HK-2 (cell line): ENCODE results near the gene PARVG.
"Not testable (repeated sequence)": the region's sequence is repeated elsewhere in the genome, so short reads cannot be mapped to it uniquely, and the experiment has no call there.

ENCODE experiments used
- DNase-seq: peaks from one replicate; pipeline ENCODE4 v3.0.0-alpha.2; 2018; ENCODE audit not compliant: unreplicated experiment

Gene PARVG

GRCh38 chr22:44211946-44212930, 31.5 kb downstream of the PARVG start:
- no peak for DNase-seq

GRCh38 chr22:44212936-44213335, 32.2 kb downstream of the PARVG start:
- no peak for DNase-seq

- no peak for DNase-seq
Measured at GRCh38 chr22:44213489-44214043, 32.8 kb downstream of the PARVG start.

- no peak for DNase-seq
Measured at GRCh38 chr22:44214187-44214586, 33.5 kb downstream of the PARVG start.

- DNase-seq, result no peak
Measured at GRCh38 chr22:44214764-44215163, 34.0 kb downstream of the PARVG start.

- no peak for DNase-seq
Measured at GRCh38 chr22:44215287-44215686, 34.6 kb downstream of the PARVG start.

- no peak for DNase-seq
Measured at GRCh38 chr22:44217346-44217745, 36.6 kb downstream of the PARVG start.

- no peak for DNase-seq
Measured at GRCh38 chr22:44218071-44218470, 37.3 kb downstream of the PARVG start.

GRCh38 chr22:44219101-44219870, 38.6 kb downstream of the PARVG start:
- no peak for DNase-seq

GRCh38 chr22:44220727-44221680, 40.3 kb downstream of the PARVG start:
- no peak for DNase-seq

- no peak for DNase-seq
Measured at GRCh38 chr22:44221710-44222475, 41.2 kb downstream of the PARVG start.

GRCh38 chr22:44224166-44224565, 43.4 kb downstream of the PARVG start:
- DNase-seq, result no peak

- DNase-seq, result no peak
Measured at GRCh38 chr22:44225091-44225689, 44.5 kb downstream of the PARVG start.

- no peak for DNase-seq
Measured at GRCh38 chr22:44225812-44226211, 45.1 kb downstream of the PARVG start.

GRCh38 chr22:44229331-44229730, 48.6 kb downstream of the PARVG start:
- no peak for DNase-seq

- no peak for DNase-seq
Measured at GRCh38 chr22:44229809-44230208, 49.1 kb downstream of the PARVG start.

- no peak for DNase-seq
Measured at GRCh38 chr22:44231233-44231632, 50.5 kb downstream of the PARVG start.

- DNase-seq, result not testable (repeated sequence)
Measured at GRCh38 chr22:44234372-44234771, 53.6 kb downstream of the PARVG start.

- DNase-seq, result no peak
Measured at GRCh38 chr22:44237290-44237689, 56.6 kb downstream of the PARVG start.

GRCh38 chr22:44241121-44241520, 60.4 kb downstream of the PARVG start:
- not testable (repeated sequence) for DNase-seq
